WTC11 (cell line): ENCODE measurements around the gene ASTN1. TPM values are rescaled to one million over a fixed set of nuclear protein-coding genes. Genes with fewer than 3 reads are reported as not detected.

ENCODE experiments used
- ATAC-seq: fragments of 200-7000 bp; cut with Tn5 transposase; 2 replicates; pipeline ENCODE4 v1.10.0; 2021; ENCODE audit warnings: mild to moderate bottlenecking, moderate library complexity
- Bru-seq: library from RNA; stranded (reverse); fragments of 400-500 nt; gene quantifications from one replicate; lab custom pipeline; 2021; lab: Mats Ljungman, UMichigan
- CTCF ChIA-PET: fragments of 300-600 bp; sonication (Branson Sonifier 250); formaldehyde crosslinking; loops from one replicate; lab custom pipeline; 2021; ENCODE audit warnings: antibody characterized with exemption; lab: Charles Lee
- POLR2A ChIA-PET: fragments of 350-600 bp; sonication (Branson Sonifier 250); formaldehyde crosslinking; loops from one replicate; lab custom pipeline; 2021; ENCODE audit warnings: antibody characterized with exemption; lab: Charles Lee
- DNase-seq: peaks from one replicate; pipeline ENCODE4 v3.0.0; 2021; ENCODE audit warnings: low spot score
- H3K27ac Mint-ChIP-seq: 2 replicates; pipeline ENCODE4 v1.8.0; 2021; ENCODE audit warnings: mixed read lengths
- H3K27me3 Mint-ChIP-seq: 2 replicates; pipeline ENCODE4 v1.8.0; 2021; ENCODE audit warnings: low read depth, mild to moderate bottlenecking, moderate library complexity, mixed read lengths
- H3K36me3 Mint-ChIP-seq: 2 replicates; pipeline ENCODE4 v1.8.0; 2021; ENCODE audit warnings: mixed read lengths
- H3K4me1 Mint-ChIP-seq: 2 replicates; pipeline ENCODE4 v1.8.0; 2022; ENCODE audit warnings: mixed read lengths
- H3K4me3 Mint-ChIP-seq: 2 replicates; pipeline ENCODE4 v1.8.0; 2021; ENCODE audit warnings: mild to moderate bottlenecking, moderate library complexity, mixed read lengths
- H3K9me3 Mint-ChIP-seq: 2 replicates; pipeline ENCODE4 v1.8.0; 2021; ENCODE audit warnings: mixed read lengths
- ATF1 ChIP-seq: sonication (generic); formaldehyde crosslinking; IDR thresholded peaks from 2 replicates; pipeline ENCODE4 v1.8.1; 2023; ENCODE audit warnings: mild to moderate bottlenecking, moderate library complexity, missing genetic modification reagents
- CBFB ChIP-seq: sonication (generic); formaldehyde crosslinking; IDR thresholded peaks from 2 replicates; pipeline ENCODE4 v1.8.1; 2022; ENCODE audit warnings: mild to moderate bottlenecking, low read depth, missing genetic modification reagents
- ELF4 ChIP-seq: sonication (generic); formaldehyde crosslinking; IDR thresholded peaks from 2 replicates; pipeline ENCODE4 v1.8.1; 2022; ENCODE audit warnings: low read depth, mild to moderate bottlenecking, moderate library complexity, missing genetic modification reagents
- EMX1 ChIP-seq: fragments of 250-450 bp; sonication (Bioruptor Pico); IDR thresholded peaks from 2 replicates; pipeline ENCODE4 v1.8.0; 2021; ENCODE audit warnings: mild to moderate bottlenecking
- GABPB1 ChIP-seq: sonication (generic); formaldehyde crosslinking; IDR thresholded peaks from 2 replicates; pipeline ENCODE4 v1.8.1; 2023; ENCODE audit warnings: mild to moderate bottlenecking, missing genetic modification reagents
- NR1H2 ChIP-seq: sonication (generic); formaldehyde crosslinking; IDR thresholded peaks from 2 replicates; pipeline ENCODE4 v1.9.0; 2021; ENCODE audit warnings: mild to moderate bottlenecking, moderate library complexity, missing genetic modification reagents
- OVOL2 ChIP-seq: fragments of 250-450 bp; sonication (Bioruptor Pico); IDR thresholded peaks from 2 replicates; pipeline ENCODE4 v1.9.0; 2021; ENCODE audit warnings: mild to moderate bottlenecking, borderline replicate concordance
- ZNF138 ChIP-seq: sonication (generic); formaldehyde crosslinking; conservative IDR thresholded peaks from 2 replicates; pipeline ENCODE4 v1.8.1; 2022; ENCODE audit warnings: mild to moderate bottlenecking, moderate library complexity, missing genetic modification reagents
- ZNF263 ChIP-seq: sonication (generic); formaldehyde crosslinking; IDR thresholded peaks from 2 replicates; pipeline ENCODE4 v1.8.1; 2022; ENCODE audit warnings: low read depth, mild to moderate bottlenecking, moderate library complexity, missing genetic modification reagents
- ZNF317 ChIP-seq: sonication (generic); formaldehyde crosslinking; IDR thresholded peaks from 2 replicates; pipeline ENCODE4 v1.8.1; 2023; ENCODE audit warnings: low read depth, mild to moderate bottlenecking, moderate library complexity, missing genetic modification reagents, borderline replicate concordance
- long read RNA-seq, 3 experiments: library from RNA in 1 of 3; library from capped mRNA in 1 of 3; library from polyadenylated mRNA in 1 of 3; unstranded in 2 of 3; stranded (forward) in 1 of 3; transcript quantifications; one replicate each; pipeline ENCODE4 v2.0.0, GENCODE V29; 2021
- total RNA-seq: library from RNA; stranded (reverse); gene quantifications from 3 replicates; pipeline ENCODE4 v1.2.3, GENCODE V29; 2021
- TF ChIP-seq, protein P1 (sequence below): sonication (generic); formaldehyde crosslinking; IDR thresholded peaks from 2 replicates; pipeline ENCODE4 v1.8.1; 2023; ENCODE audit warnings: mild to moderate bottlenecking, moderate library complexity, missing genetic modification reagents
- TF ChIP-seq, protein P2 (sequence below): sonication (generic); formaldehyde crosslinking; IDR thresholded peaks from 2 replicates; pipeline ENCODE4 v1.8.0; 2023; ENCODE audit warnings: missing genetic modification reagents
- TF ChIP-seq, protein P3 (sequence below): fragments of 250-450 bp; sonication (Bioruptor Pico); IDR thresholded peaks from 2 replicates; pipeline ENCODE4 v1.9.0; 2021; ENCODE audit warnings: mild to moderate bottlenecking
- TF ChIP-seq, protein P4 (sequence below): sonication (generic); formaldehyde crosslinking; IDR thresholded peaks from 2 replicates; pipeline ENCODE4 v1.8.0; 2023; ENCODE audit warnings: missing genetic modification reagents, mild to moderate bottlenecking, borderline replicate concordance

The ASTN1 gene
- total RNA-seq (3.4 to 5.0 TPM (median 4.7 TPM) in 3 replicates), Bru-seq, nascent RNA (percentile 46 among the genes with signal in this experiment)
- long read RNA-seq, experiment 1, full-length matches to known transcripts = 6 of 17 reads
- long read RNA-seq, experiment 1, partial matches to known transcripts = 4 of 17 reads
- long read RNA-seq, experiment 1, other reads (novel, unspliced or antisense) = 7 of 17 reads
- long read RNA-seq, experiment 2, partial matches to known transcripts = 3 of 4 reads
- long read RNA-seq, experiment 2, other reads (novel, unspliced or antisense) = 0 of 4 reads
- long read RNA-seq, experiment 3, partial matches to known transcripts = 0 of 1 reads
- long read RNA-seq, experiment 3, other reads (novel, unspliced or antisense) = 1 of 1 reads

DNA sequence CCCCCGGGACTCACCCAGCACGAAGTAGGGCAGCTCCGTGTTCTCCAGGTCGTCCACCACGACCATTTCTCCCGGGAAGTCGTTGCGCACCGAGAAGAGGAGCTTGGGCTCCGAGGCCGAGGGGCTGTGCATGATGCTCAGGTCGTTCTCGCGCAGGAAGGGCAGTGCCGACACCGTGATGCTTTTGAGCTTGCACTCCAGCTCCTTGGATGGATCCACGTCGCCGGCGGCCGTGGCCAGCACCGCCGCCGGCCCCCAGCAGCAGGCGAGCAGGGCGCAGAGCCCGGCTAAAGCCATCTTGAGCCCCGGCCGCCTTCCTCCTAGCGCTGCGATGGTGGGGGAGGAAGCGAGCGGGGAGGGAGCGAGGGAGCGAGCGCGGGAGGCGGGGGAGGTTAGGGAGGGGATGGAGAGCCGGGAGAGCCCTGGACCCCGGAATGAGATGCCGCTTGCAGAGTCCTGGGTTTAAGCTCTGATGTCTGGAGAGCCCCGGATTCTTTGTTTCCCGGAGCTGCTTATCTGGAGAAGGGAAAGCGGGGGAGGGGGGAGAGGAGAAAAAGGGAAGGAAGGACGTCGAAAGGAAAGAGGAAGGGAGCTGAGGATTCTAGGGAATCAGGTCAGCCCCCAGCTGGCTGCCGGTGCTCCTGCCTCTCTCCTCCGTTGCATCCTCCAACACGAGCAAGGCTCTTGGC is at the start of gene ASTN1:
TSS of gene ASTN1 (minus strand) at position 333 of the 689 bp plus-strand sequence. CDS start at position 297, 36 bp downstream.
- H3K27me3 Mint-ChIP-seq = peaks cover 26% of the 10 kb centered on the region; the same call in 1 of the 2 replicates
- H3K27ac Mint-ChIP-seq = no peak within 1 kb of the TSS
- ChIA-PET CTCF (interaction anchor here (0.6 to 3.1 kb wide), 15 partner anchors 12 to 867 kb away, joined by 3 to 35 read pairs (median 3); no protein-coding TSS in a partner anchor), POLR2A (interaction anchor here (1.3 to 1.9 kb wide), 2 partner anchors 17 to 23 kb away, joined by 3 to 7 read pairs; no protein-coding TSS in a partner anchor)
- peaks cover 9% of the 10 kb centered on the region for H3K4me1 Mint-ChIP-seq
- H3K9me3 Mint-ChIP-seq = no peaks in the 10 kb centered on the region
- H3K4me3 Mint-ChIP-seq = peak within 1 kb of the TSS; percentile 90
- DNase-seq = peak; percentile 69
- TF ChIP-seq, protein P1, sequence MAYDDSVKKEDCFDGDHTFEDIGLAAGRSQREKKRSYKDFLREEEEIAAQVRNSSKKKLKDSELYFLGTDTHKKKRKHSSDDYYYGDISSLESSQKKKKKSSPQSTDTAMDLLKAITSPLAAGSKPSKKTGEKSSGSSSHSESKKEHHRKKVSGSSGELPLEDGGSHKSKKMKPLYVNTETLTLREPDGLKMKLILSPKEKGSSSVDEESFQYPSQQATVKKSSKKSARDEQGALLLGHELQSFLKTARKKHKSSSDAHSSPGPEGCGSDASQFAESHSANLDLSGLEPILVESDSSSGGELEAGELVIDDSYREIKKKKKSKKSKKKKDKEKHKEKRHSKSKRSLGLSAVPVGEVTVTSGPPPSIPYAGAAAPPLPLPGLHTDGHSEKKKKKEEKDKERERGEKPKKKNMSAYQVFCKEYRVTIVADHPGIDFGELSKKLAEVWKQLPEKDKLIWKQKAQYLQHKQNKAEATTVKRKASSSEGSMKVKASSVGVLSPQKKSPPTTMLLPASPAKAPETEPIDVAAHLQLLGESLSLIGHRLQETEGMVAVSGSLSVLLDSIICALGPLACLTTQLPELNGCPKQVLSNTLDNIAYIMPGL (CRISPR knock-in tag) = peak; percentile 41; the same call in 1 of the 2 replicates
- TF ChIP-seq ATF1 = peak; percentile 74
- 0 out of 2 replicates have a peak, but pooled peaks have one; percentile 22 for TF ChIP-seq ZNF317 (CRISPR knock-in tag)
- TF ChIP-seq ZNF263 (CRISPR knock-in tag) = no peak
- ATAC-seq = peak; percentile 89
- H3K36me3 Mint-ChIP-seq = no peaks in the 10 kb centered on the region

DNA sequence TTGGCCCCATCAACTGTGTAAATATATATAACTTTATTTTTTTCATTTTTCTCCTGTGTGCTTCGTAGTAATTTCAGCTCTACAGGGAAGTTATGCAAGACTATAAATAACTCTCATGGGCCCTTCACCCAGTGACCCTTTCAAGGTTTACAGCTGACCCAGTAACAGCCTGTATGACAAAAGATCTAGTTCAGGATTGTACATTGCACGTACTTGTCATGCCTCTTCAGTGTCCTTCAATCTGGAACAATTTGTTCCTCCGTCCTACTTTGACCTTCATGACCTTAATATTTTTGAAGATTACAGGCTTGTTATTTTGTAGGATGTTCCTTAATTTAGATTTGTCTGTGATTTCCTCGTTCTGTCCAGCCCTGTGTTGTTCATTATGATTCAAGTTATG is 46.7 kb upstream of the ASTN1 start:
- no peaks in the 10 kb centered on the region for H3K36me3 Mint-ChIP-seq
- TF ChIP-seq, protein P2, sequence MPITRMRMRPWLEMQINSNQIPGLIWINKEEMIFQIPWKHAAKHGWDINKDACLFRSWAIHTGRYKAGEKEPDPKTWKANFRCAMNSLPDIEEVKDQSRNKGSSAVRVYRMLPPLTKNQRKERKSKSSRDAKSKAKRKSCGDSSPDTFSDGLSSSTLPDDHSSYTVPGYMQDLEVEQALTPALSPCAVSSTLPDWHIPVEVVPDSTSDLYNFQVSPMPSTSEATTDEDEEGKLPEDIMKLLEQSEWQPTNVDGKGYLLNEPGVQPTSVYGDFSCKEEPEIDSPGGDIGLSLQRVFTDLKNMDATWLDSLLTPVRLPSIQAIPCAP = no peak
- TF ChIP-seq ZNF138 (CRISPR knock-in tag) (no peak), CBFB (no peak), EMX1 (CRISPR knock-in tag) (no peak), ELF4 (CRISPR knock-in tag) (no peak), OVOL2 (CRISPR knock-in tag) (no peak)
- TF ChIP-seq, protein P3, sequence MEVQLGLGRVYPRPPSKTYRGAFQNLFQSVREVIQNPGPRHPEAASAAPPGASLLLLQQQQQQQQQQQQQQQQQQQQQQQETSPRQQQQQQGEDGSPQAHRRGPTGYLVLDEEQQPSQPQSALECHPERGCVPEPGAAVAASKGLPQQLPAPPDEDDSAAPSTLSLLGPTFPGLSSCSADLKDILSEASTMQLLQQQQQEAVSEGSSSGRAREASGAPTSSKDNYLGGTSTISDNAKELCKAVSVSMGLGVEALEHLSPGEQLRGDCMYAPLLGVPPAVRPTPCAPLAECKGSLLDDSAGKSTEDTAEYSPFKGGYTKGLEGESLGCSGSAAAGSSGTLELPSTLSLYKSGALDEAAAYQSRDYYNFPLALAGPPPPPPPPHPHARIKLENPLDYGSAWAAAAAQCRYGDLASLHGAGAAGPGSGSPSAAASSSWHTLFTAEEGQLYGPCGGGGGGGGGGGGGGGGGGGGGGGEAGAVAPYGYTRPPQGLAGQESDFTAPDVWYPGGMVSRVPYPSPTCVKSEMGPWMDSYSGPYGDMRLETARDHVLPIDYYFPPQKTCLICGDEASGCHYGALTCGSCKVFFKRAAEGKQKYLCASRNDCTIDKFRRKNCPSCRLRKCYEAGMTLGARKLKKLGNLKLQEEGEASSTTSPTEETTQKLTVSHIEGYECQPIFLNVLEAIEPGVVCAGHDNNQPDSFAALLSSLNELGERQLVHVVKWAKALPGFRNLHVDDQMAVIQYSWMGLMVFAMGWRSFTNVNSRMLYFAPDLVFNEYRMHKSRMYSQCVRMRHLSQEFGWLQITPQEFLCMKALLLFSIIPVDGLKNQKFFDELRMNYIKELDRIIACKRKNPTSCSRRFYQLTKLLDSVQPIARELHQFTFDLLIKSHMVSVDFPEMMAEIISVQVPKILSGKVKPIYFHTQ (CRISPR knock-in tag) = no peak
- TF ChIP-seq, all 79 proteins: peak for 0
- ChIA-PET POLR2A (no interaction called here), CTCF (no interaction called here)
- Mint-ChIP-seq H3K27ac (no peak overlapping the region), H3K4me1 (no peaks in the 10 kb centered on the region), H3K9me3 (peaks cover 4% of the 10 kb centered on the region; the same call in 1 of the 2 replicates), H3K4me3 (no peak overlapping the region), H3K27me3 (peaks cover 45% of the 10 kb centered on the region)
- ATAC-seq (no peak), DNase-seq (no peak)

DNA sequence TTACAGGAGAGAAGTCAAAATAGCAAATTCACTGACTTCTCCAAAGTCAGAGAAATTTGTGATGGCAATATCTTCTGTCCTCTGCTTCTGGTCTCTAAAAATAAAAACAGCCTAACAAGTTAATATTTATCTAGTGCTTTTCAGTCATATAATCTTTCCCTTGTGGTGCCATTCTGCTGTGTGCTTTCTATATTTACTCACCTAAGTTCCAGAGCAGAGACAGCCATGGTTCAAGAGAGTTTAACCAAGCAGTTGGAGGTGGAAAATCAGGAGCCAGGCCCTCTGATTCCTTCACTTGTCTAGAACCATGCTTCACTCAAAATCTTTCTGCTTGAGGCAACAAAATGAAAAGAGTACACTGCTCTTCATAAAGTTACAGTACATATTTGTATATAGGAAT is 45.6 kb upstream of the ASTN1 start:
- ATAC-seq = no peak
- Mint-ChIP-seq H3K4me3 (no peak overlapping the region), H3K36me3 (no peaks in the 10 kb centered on the region), H3K27ac (no peak overlapping the region), H3K4me1 (no peaks in the 10 kb centered on the region), H3K27me3 (peaks cover 52% of the 10 kb centered on the region), H3K9me3 (no peaks in the 10 kb centered on the region)
- TF ChIP-seq NR1H2 (CRISPR knock-in tag) (no peak), GABPB1 (CRISPR knock-in tag) (no peak)
- TF ChIP-seq, protein P4, sequence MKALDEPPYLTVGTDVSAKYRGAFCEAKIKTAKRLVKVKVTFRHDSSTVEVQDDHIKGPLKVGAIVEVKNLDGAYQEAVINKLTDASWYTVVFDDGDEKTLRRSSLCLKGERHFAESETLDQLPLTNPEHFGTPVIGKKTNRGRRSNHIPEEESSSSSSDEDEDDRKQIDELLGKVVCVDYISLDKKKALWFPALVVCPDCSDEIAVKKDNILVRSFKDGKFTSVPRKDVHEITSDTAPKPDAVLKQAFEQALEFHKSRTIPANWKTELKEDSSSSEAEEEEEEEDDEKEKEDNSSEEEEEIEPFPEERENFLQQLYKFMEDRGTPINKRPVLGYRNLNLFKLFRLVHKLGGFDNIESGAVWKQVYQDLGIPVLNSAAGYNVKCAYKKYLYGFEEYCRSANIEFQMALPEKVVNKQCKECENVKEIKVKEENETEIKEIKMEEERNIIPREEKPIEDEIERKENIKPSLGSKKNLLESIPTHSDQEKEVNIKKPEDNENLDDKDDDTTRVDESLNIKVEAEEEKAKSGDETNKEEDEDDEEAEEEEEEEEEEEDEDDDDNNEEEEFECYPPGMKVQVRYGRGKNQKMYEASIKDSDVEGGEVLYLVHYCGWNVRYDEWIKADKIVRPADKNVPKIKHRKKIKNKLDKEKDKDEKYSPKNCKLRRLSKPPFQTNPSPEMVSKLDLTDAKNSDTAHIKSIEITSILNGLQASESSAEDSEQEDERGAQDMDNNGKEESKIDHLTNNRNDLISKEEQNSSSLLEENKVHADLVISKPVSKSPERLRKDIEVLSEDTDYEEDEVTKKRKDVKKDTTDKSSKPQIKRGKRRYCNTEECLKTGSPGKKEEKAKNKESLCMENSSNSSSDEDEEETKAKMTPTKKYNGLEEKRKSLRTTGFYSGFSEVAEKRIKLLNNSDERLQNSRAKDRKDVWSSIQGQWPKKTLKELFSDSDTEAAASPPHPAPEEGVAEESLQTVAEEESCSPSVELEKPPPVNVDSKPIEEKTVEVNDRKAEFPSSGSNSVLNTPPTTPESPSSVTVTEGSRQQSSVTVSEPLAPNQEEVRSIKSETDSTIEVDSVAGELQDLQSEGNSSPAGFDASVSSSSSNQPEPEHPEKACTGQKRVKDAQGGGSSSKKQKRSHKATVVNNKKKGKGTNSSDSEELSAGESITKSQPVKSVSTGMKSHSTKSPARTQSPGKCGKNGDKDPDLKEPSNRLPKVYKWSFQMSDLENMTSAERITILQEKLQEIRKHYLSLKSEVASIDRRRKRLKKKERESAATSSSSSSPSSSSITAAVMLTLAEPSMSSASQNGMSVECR (CRISPR knock-in tag) = no peak
- DNase-seq = no peak
- ChIA-PET POLR2A (no interaction called here), CTCF (no interaction called here)
